ELF-1 (cell line): ENCODE measurements around the gene NAPEPLD.
"Not testable (repeated sequence)": the region's sequence is repeated elsewhere in the genome, so short reads cannot be mapped to it uniquely, and the experiment has no call there.

Source experiments
- DNase-seq: peaks from one replicate; pipeline ENCODE4 v3.0.0-alpha.2; 2016; ENCODE audit warnings: low read depth, low spot score

Gene NAPEPLD

DNA sequence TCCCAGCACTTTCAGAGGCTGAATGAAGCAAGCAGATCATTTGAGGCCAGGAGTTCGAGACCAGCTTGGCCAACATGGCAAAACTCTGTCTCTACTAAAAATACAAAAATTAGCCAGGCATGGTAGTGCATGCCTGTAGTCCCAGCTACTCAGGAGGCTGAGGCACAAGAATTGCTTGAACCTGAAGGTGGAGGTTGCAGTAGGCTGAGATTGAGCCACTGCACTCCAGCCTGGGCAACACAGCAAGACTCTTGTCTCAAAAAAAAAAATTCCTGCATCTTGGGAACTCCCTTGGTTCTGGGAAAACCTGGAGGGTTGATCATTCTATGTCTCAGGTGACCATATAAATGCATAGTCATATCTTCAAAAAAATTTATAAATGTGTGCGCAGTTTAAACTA is 4.1 kb downstream of the NAPEPLD start:
- DNase-seq, result not testable (repeated sequence)

DNA sequence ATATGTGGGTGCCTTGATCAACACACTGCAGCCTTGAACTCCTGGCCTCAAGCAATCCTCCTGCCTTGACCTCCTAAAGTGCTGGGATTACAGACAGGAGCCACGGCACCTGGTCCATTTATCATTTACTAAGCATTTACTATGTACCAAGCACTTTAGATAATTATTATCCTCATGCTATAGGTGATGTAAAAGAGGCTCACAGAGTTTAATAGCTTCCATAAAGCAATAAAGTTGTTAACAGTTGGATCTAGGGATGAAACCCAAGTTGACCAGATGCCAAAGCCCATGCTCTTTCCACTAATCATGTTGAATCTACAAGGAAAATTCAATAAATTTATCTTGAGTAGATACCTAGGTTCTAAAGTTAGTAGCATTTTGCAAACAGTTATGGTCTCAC is 5.0 kb downstream of the NAPEPLD start:
- no peak for DNase-seq

- no peak for DNase-seq
Measured at GRCh38 chr7:103142494-103142893, 6.4 kb downstream of the NAPEPLD start.

DNA sequence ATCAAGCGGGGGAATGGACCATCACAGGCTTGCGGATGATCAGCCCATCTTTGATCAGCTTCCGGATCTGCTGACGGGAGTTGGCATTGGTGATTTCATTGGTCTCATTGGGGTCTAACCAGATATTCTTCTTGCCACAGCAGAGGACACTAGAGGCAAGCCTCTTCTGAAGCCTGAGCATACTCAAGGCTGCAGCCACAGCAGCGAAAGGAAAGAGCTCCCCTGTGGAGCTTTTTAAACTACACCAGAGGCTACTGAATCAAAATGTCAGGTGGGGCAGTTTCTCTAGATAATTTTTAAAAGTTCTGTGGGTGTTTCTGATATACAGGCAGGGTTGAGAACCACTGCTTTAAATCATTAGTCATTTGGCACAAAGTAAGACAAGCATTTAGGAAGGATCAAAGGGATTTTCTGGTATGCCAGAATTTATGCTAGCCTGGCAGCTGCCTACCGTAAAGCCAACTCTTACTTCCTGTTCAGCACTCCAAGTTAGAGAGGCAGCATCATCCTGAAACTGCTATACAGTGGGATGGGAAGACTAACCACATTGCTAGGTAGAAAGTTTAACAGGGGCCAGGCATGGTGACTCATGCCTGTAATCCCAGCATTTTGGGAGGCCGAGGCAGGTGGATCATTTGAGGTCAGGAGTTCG is 7.0 kb downstream of the NAPEPLD start:
- peak; percentile 31 for DNase-seq

DNA sequence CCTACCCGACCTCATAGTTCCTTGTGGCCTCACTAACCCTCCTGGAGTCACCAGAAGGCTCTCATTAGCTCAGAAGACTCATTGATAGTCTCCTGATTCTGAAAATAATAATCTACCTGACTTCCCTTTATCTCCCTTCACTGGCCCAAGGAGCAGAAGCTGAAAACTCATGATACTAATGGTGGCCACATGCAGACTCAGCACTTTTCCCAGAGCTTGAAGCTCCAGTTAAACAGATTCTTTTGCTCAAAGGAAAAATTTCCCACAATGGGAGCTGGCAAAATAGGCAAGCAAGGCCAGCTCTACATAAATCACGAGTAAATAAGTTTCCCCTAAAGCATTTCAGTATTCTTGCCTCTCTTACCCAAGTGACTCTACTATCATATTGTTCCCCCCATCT is 8.2 kb downstream of the NAPEPLD start:
- no peak for DNase-seq

GRCh38 chr7:103140061-103140460 is 8.8 kb downstream of the NAPEPLD start:
- no peak for DNase-seq

DNA sequence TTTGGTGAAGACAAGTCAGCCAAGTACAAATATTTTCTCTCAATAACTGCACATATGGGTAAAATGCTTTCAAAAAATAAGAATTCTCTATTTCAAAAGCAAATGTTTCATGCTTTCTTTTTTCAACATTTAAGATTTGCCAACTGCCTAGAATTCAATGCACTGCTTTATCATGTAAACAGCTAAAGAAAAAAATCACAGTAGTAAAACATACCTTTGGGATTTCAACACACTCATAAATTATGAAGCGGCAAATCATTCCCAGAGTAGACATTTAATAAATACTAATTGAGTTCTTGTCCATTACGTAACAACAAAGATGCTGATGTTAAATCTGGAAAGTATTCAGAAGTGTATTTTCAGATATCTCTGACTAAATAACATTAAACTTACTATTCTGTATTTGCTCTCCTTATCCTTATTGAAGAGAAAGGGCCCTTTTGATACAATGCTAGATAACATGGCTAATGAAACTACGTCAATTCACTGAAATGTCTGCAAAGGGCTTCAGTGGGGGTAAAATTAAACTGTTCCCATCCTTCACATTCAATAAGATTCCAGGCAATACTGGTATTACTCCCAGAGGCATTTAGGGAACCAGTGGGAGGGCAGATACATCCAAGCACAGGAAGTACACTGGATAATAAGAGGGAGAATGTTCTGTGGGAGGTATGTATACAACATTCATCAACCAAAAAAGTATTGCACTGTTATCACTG is 13.9 kb downstream of the NAPEPLD start:
- DNase-seq, result no peak

DNA sequence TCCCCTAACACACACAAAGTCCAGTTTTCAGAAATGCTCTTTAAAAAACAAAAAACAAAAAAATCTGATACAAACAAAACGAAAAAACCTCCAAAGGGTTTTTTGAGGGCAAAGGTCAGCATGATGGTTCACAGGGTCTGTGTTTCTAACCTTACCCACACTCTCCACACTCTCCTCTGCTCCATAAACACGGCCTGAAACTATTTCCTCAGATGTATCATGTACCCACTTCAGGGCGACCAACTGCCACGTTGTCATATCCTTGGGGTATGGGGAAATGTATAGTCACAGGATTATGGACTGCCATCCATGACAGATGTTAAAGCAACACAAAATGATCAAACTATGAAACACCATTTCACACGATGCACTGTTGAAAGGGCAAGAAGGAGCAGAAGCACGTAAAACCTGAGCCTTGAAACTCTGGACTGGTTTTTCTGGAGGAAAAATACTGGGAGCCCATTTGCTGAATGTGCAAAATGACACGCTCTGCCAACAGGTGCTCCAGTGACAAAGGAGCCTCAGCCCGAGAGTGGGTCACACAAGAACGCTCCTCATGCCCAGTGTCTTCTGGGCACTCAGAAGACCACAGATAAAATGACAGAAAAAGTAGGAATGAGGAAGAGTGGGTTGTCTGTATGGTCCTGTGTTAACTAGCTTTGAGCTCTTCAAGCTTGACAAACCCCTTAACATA is 15.8 kb downstream of the NAPEPLD start:
- no peak for DNase-seq

DNA sequence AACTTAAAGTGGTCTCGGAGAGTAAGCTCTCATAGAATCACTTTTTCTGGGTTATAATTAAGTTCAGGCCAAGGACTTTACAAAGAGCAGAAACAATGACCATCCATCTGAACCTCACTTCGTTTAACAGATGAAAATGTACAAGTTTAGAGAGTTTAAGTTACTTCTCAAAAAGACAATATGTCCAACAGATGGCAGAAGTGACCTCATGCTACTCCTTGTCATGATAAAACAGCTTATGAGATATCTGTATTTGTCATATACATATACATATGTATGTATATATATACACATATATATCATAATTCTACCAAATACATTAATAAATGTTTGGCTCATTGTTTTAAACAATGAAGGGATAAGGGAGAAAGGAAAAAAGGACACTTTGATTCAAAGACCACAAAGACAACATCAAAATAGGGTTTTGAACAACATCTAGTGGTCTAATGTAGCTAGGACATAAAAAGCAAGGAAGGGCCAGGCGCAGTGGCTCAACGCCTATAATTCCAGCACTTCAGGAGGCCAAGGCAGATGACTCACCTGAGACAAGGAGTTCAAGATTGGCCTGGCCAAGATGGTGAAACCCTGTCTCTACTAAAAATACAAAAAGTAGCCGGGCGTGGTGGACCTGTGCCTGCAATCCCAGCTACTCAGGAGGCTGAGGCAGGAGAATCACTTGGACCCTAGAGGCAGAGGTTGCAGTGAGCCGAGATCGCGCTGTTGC is 17.8 kb downstream of the NAPEPLD start:
- no peak for DNase-seq

DNA sequence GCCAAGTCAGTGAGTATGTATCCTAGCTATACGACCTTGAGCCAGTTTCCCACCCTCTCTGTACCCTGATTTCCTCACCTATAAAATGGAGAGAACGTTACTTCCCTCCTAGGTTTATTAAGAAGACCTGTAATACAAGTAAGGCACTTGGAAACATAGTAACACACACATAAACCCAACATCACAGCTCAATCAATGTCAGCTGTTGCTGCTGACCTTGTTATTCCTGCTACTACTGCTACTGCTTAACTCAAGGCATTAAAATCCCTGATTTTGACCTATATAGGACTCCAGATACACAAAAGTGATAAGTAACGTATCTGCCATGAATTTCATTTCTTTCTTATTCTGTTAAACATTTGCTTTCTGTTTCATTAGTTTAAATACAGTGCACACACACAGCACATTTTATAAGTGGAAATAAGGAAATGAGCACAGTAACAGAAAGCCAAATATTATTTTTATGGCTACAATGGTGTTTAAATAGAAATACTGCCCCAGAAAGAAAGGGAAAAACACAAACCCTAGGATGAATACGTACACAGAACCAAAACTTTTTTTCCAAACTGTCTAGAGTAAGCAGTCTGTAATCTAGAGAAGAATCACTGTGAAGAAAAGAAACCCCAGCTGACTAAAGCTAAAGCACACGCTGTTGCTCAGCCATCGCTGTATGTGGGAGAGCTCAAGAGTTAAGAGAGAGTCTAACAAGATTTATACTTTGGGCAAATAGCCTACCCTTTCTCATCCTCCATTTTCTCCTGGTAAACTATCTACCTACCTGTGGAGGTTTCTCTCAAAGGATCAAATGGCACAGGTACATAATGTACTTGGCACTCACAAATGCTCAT is 19.0 kb downstream of the NAPEPLD start:
- DNase-seq, result no peak

DNA sequence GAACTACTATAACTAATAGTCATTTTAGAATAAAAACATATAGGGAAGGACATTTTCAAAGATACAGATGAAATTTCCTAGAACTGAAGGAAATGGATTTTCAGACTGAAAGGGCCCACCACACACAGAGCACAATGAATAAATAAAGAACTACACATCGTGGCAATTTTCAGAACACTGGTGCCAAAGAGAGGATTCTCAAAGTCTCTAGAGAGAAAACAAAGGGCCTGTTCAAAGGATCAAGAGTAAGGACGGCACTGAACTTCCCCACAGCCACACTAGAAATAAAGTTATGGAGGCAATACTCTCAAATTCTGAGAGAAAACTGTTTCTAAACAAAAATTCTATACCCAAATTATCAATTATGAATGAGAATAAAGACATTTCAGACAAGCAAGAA is 21.9 kb downstream of the NAPEPLD start:
- DNase-seq, result no peak

GRCh38 chr7:103124429-103124979 is 24.4 kb downstream of the NAPEPLD start:
- no peak for DNase-seq

GRCh38 chr7:103123529-103123928 is 25.4 kb downstream of the NAPEPLD start:
- no peak for DNase-seq

GRCh38 chr7:103121641-103122040 is 27.3 kb downstream of the NAPEPLD start:
- DNase-seq, result no peak

DNA sequence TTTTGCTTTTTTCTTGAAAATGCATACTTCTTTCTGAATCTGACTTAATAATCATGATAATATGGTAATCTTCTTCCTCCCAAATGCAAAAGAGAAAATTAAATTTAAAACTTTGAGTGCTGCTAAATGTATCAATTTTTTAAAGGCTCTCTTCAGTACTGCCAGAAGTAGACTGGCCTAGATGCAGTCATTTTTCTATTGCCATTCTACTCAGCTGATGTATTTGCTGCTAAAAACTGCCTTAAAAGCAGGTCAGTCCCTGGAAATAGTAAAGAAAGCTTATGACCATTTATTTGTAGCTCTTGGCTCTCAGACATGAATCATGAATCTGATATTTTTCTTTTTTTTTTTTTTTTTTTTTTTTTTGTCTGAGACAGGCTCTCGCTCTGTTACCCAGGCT is 28.5 kb downstream of the NAPEPLD start:
- no peak for DNase-seq

DNA sequence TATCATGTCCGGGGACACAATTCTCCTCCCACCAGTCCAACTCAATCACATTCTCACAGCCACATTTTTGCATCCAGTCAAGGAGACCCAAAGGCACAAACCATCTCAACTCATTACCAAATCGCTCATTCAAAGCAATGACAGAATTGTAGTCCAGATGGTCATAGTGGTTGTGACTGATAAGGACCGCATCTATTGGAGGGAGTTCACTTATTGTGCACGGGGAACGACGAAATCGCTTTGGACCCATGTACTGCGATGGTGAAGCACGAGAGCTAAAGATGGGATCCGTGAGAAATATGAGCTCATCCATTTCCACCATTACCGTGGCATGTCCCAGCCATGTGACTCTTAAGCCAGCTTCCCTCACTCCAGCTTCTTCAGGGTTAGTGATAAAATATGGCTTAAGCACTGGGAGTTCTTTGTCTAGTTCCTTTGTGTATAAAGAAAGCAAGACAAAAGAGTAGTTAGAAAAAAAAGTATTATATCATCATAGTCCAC is 29.1 kb downstream of the NAPEPLD start:
- DNase-seq, result no peak

GRCh38 chr7:103117465-103117864 is 31.4 kb downstream of the NAPEPLD start:
- no peak for DNase-seq

DNA sequence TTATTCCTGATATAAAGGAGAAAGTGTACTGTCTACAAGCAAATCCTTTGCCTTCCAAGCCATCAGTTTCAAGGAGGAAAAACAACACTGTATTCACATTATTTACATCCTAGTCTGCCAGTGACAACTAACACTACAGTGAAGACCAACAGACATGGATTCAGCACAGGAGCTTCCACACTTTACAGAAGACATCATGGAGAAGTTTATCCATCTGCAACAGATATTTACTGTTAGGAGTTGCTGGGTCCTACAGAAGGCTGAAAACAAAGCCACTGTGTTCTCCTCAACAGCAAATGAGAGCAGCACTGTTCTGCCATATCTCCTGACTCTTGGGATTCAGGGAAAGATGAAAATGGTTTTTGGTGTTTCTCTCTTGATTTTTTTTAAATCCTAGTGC is 31.9 kb downstream of the NAPEPLD start:
- no peak for DNase-seq

DNA sequence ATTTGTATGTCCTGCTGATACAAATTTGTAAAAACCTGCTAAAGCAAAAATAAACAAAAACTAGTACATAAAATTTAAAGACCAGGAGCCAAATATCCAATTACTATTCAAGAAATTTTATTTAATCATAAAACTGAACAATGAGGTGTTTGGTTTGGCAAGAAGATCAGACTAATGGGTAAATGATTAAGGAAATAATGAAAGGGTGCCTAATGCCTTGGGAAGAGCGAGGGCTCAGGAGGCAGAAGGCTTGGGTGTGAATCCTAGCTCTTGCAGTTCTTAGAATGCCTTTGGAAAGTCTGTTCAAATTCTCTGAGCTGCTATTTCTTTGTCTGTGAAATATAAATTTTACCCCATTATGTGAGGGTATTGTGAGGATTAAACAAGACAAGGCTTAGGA is 32.4 kb downstream of the NAPEPLD start:
- no peak for DNase-seq

DNA sequence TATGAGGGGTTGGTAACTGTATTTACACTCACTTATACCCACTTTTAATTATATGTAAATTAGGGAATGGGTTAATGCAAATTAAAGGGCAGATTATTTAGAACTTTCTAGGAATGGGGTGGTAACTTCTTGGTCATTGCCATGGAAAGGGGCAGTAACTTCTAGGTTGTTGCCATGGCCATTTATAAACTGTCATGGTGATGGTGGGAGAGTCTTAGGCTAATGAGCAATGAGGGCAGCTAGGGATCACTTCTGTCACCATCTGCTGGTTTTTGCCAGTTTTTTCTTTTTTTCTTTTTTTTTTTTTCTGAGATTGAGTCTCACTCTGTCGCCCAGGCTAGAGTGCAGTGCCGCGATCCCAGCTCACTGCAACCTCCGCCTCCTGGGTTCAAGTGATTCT is 33.1 kb downstream of the NAPEPLD start:
- no peak for DNase-seq

GRCh38 chr7:103114576-103115008 is 34.3 kb downstream of the NAPEPLD start:
- no peak for DNase-seq
